ENCODE results near the gene SLC35A5.

SLC35A5 gene

GRCh38 chr3:112579232-112579631 lies 17.4 kb downstream of the SLC35A5 start:
- DNase-seq = no peak

- no peak for DNase-seq
These were observed 17.9 kb downstream of the SLC35A5 start for GRCh38 chr3:112579697-112580096.

- peak; percentile 41 for DNase-seq
These were observed 20.5 kb downstream of the SLC35A5 start for GRCh38 chr3:112582244-112582874.

- DNase-seq = no peak
These were observed 21.3 kb downstream of the SLC35A5 start for GRCh38 chr3:112583105-112583504.

- no peak for DNase-seq
These were observed 23.9 kb downstream of the SLC35A5 start for GRCh38 chr3:112585782-112586181.

GRCh38 chr3:112587336-112587735 lies 25.5 kb downstream of the SLC35A5 start:
- no peak for DNase-seq

GRCh38 chr3:112593258-112593657 lies 31.4 kb downstream of the SLC35A5 start:
- no peak for DNase-seq

GRCh38 chr3:112594856-112595255 lies 33.0 kb downstream of the SLC35A5 start:
- no peak for DNase-seq

- no peak for DNase-seq
These were observed 36.1 kb downstream of the SLC35A5 start for GRCh38 chr3:112597945-112598344.

GRCh38 chr3:112598731-112599130 lies 36.9 kb downstream of the SLC35A5 start:
- DNase-seq = no peak

- no peak for DNase-seq
These were observed 40.5 kb downstream of the SLC35A5 start for GRCh38 chr3:112602217-112602838.

- DNase-seq = no peak
These were observed 42.7 kb downstream of the SLC35A5 start for GRCh38 chr3:112604536-112604935.

- no peak for DNase-seq
These were observed 43.4 kb downstream of the SLC35A5 start for GRCh38 chr3:112605285-112605684.

GRCh38 chr3:112606098-112606497 lies 44.3 kb downstream of the SLC35A5 start:
- no peak for DNase-seq

GRCh38 chr3:112607863-112608262 lies 46.0 kb downstream of the SLC35A5 start:
- DNase-seq = no peak

- DNase-seq = no peak
These were observed 48.3 kb downstream of the SLC35A5 start for GRCh38 chr3:112610121-112610520.

- no peak for DNase-seq
These were observed 50.1 kb downstream of the SLC35A5 start for GRCh38 chr3:112611752-112612515.

GRCh38 chr3:112615989-112616731 lies 54.3 kb downstream of the SLC35A5 start:
- DNase-seq = no peak

GRCh38 chr3:112617285-112617684 lies 55.4 kb downstream of the SLC35A5 start:
- no peak for DNase-seq

GRCh38 chr3:112619295-112619694 lies 57.5 kb downstream of the SLC35A5 start:
- DNase-seq = no peak

- no peak for DNase-seq
These were observed 61.4 kb downstream of the SLC35A5 start for GRCh38 chr3:112623213-112623612.

- no peak for DNase-seq
These were observed 61.9 kb downstream of the SLC35A5 start for GRCh38 chr3:112623717-112624116.

GRCh38 chr3:112627419-112627818 lies 65.6 kb downstream of the SLC35A5 start:
- no peak for DNase-seq

Data from SHP77 treated with DMSO at 0.1 percent for 48 hours (cell line).